NOMO-1 treated with dmso at 0.1 percent for 144 hours (cell line): Measurements from ENCODE around the gene ZNF177.

Experiments
- DNase-seq: peaks from one replicate; lab custom pipeline; 2025; ENCODE audit not compliant: unreplicated experiment; lab: John Stamatoyannopoulos, UW

Gene ZNF177

GRCh38 chr19:9427941-9428340 lies 65.1 kb downstream of the ZNF177 start:
- no peak for DNase-seq

GRCh38 chr19:9430444-9430843 lies 67.6 kb downstream of the ZNF177 start:
- DNase-seq = no peak

GRCh38 chr19:9431475-9431874 lies 68.7 kb downstream of the ZNF177 start:
- DNase-seq = no peak
